Neural progenitor cell (in vitro differentiated cells): ENCODE measurements around the gene STX11.

ENCODE experiments used
- CTCF ChIP-seq: fragments of 200-600 bp; sonication (generic); IDR thresholded peaks from 2 replicates; pipeline ENCODE4 v1.5.1; 2017; ENCODE audit warnings: antibody characterized with exemption, mild to moderate bottlenecking
- EZH2 ChIP-seq: fragments of 200-600 bp; sonication (generic); IDR thresholded peaks from 2 replicates; pipeline ENCODE4 v1.6.1; 2017; ENCODE audit warnings: antibody characterized with exemption, mild to moderate bottlenecking, moderate library complexity

GRCh38 chr6:144141470-144141869 lies 8.8 kb upstream of the STX11 start:
- TF ChIP-seq EZH2 (no peak), CTCF (no peak)
